ENCODE measurements around the gene PRSS57. TPM values are rescaled to one million over a fixed set of nuclear protein-coding genes. Genes with fewer than 3 reads are reported as not detected.

PRSS57 gene
- total and polyA plus RNA-seq, 2 of the 13 experiments (the other 11 are each of a cell fraction or from before 2014, with no cell fraction given): 0.12 TPM; not detected in 1

DNA sequence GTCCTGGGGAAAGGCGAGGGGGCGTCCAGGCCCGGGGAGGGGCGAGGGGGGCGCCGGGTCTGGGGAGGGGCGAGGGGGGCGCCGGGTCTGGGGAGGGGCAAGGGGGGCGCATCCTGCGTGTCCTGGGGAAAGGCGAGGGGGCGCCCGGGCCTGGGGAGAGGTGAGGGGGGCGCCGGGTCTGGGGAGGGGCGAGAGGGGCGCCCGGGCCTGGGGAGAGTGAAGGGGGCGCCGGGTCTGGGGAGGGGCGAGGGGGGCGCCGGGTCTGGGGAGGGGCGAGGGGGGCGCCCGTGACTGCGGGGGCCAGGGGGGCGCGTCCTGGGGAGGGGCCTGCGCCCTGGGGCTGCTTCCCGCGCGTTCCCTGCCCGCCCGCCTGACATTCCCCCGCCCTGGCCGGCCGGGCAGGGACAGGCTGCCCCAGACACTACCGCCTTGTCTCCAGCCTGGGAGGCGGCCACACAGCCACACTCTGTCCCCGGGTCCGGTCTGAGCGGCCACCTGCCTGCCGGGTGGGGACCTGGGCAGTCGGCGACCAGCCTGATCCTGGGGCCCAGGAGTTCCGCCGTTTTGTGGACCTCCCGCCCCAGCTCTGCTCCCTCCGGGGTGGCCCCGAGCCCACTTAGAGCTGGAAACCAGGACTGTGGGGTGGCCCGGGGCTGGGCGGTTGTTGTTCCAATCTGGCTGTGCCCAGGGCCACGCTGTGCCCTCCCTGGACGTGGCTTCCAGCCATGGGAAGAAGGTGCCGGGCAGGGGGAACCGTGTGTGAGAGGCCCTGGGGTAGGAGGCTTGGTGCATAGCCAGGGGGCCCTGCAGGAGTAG, 25.3 kb upstream of the PRSS57 start (continued):
- TF ChIP-seq, protein P1, sequence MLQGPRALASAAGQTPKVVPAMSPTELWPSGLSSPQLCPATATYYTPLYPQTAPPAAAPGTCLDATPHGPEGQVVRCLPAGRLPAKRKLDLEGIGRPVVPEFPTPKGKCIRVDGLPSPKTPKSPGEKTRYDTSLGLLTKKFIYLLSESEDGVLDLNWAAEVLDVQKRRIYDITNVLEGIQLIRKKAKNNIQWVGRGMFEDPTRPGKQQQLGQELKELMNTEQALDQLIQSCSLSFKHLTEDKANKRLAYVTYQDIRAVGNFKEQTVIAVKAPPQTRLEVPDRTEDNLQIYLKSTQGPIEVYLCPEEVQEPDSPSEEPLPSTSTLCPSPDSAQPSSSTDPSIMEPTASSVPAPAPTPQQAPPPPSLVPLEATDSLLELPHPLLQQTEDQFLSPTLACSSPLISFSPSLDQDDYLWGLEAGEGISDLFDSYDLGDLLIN (CRISPR knock-in tag; IDR thresholded peaks at IDR 0.05; ENCODE audit: borderline replicate concordance): no peak
- no peak for TF ChIP-seq ZNF230 (CRISPR knock-in tag; IDR thresholded peaks at IDR 0.05)
- no peak for TF ChIP-seq ZNF761 (CRISPR knock-in tag; conservative IDR thresholded peaks at IDR 0.05)
- TF ChIP-seq ETV5 (CRISPR knock-in tag; IDR thresholded peaks at IDR 0.05; ENCODE audit: borderline replicate concordance): no peak
- TF ChIP-seq, protein P2, sequence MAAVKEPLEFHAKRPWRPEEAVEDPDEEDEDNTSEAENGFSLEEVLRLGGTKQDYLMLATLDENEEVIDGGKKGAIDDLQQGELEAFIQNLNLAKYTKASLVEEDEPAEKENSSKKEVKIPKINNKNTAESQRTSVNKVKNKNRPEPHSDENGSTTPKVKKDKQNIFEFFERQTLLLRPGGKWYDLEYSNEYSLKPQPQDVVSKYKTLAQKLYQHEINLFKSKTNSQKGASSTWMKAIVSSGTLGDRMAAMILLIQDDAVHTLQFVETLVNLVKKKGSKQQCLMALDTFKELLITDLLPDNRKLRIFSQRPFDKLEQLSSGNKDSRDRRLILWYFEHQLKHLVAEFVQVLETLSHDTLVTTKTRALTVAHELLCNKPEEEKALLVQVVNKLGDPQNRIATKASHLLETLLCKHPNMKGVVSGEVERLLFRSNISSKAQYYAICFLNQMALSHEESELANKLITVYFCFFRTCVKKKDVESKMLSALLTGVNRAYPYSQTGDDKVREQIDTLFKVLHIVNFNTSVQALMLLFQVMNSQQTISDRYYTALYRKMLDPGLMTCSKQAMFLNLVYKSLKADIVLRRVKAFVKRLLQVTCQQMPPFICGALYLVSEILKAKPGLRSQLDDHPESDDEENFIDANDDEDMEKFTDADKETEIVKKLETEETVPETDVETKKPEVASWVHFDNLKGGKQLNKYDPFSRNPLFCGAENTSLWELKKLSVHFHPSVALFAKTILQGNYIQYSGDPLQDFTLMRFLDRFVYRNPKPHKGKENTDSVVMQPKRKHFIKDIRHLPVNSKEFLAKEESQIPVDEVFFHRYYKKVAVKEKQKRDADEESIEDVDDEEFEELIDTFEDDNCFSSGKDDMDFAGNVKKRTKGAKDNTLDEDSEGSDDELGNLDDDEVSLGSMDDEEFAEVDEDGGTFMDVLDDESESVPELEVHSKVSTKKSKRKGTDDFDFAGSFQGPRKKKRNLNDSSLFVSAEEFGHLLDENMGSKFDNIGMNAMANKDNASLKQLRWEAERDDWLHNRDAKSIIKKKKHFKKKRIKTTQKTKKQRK (IDR thresholded peaks at IDR 0.05; ENCODE audit: low read length): no peak
- TF ChIP-seq NFKB2 (CRISPR knock-in tag; IDR thresholded peaks at IDR 0.05; ENCODE audit: borderline replicate concordance): no peak
- no peak for TF ChIP-seq TOPORS (CRISPR knock-in tag; IDR thresholded peaks at IDR 0.05)
- TF ChIP-seq ZNF441 (CRISPR knock-in tag; IDR thresholded peaks at IDR 0.05; ENCODE audit: borderline replicate concordance): peak; percentile 47; the same call in 1 of the 2 replicates
- TF ChIP-seq SRSF9 (IDR thresholded peaks at IDR 0.05; ENCODE audit: borderline replicate concordance, insufficient read depth, low read depth, low read length, poor library complexity, severe bottlenecking): no peak
- TF ChIP-seq, protein P3, sequence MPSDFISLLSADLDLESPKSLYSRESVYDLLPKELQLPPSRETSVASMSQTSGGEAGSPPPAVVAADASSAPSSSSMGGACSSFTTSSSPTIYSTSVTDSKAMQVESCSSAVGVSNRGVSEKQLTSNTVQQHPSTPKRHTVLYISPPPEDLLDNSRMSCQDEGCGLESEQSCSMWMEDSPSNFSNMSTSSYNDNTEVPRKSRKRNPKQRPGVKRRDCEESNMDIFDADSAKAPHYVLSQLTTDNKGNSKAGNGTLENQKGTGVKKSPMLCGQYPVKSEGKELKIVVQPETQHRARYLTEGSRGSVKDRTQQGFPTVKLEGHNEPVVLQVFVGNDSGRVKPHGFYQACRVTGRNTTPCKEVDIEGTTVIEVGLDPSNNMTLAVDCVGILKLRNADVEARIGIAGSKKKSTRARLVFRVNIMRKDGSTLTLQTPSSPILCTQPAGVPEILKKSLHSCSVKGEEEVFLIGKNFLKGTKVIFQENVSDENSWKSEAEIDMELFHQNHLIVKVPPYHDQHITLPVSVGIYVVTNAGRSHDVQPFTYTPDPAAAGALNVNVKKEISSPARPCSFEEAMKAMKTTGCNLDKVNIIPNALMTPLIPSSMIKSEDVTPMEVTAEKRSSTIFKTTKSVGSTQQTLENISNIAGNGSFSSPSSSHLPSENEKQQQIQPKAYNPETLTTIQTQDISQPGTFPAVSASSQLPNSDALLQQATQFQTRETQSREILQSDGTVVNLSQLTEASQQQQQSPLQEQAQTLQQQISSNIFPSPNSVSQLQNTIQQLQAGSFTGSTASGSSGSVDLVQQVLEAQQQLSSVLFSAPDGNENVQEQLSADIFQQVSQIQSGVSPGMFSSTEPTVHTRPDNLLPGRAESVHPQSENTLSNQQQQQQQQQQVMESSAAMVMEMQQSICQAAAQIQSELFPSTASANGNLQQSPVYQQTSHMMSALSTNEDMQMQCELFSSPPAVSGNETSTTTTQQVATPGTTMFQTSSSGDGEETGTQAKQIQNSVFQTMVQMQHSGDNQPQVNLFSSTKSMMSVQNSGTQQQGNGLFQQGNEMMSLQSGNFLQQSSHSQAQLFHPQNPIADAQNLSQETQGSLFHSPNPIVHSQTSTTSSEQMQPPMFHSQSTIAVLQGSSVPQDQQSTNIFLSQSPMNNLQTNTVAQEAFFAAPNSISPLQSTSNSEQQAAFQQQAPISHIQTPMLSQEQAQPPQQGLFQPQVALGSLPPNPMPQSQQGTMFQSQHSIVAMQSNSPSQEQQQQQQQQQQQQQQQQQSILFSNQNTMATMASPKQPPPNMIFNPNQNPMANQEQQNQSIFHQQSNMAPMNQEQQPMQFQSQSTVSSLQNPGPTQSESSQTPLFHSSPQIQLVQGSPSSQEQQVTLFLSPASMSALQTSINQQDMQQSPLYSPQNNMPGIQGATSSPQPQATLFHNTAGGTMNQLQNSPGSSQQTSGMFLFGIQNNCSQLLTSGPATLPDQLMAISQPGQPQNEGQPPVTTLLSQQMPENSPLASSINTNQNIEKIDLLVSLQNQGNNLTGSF (CRISPR knock-in tag; IDR thresholded peaks at IDR 0.05): no peak
- 0 out of 2 replicates have a peak, but pooled peaks have one; percentile 21 for TF ChIP-seq PITX1 (CRISPR knock-in tag; IDR thresholded peaks at IDR 0.05)
- no peak for TF ChIP-seq KDM3A (CRISPR knock-in tag; IDR thresholded peaks at IDR 0.05; ENCODE audit: low read depth)
- no peak for TF ChIP-seq NFYC (CRISPR knock-in tag; IDR thresholded peaks at IDR 0.05)
- TF ChIP-seq TAF1 (CRISPR knock-in tag; IDR thresholded peaks at IDR 0.05): peak; percentile 35; the same call in 1 of the 2 replicates
- no peak for TF ChIP-seq ZNF232 (CRISPR knock-in tag; IDR thresholded peaks at IDR 0.05; ENCODE audit: borderline replicate concordance)
- TF ChIP-seq ZNF224 (CRISPR knock-in tag; IDR thresholded peaks at IDR 0.05): no peak
- TF ChIP-seq SP5 (CRISPR knock-in tag; IDR thresholded peaks at IDR 0.05; ENCODE audit: borderline replicate concordance, low read depth): no peak; the same call in 1 of the 2 replicates
- no peak for TF ChIP-seq ZNF839 (CRISPR knock-in tag; IDR thresholded peaks at IDR 0.05; ENCODE audit: borderline replicate concordance)
- TF ChIP-seq, protein P4, sequence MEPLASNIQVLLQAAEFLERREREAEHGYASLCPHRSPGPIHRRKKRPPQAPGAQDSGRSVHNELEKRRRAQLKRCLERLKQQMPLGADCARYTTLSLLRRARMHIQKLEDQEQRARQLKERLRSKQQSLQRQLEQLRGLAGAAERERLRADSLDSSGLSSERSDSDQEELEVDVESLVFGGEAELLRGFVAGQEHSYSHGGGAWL (CRISPR knock-in tag; IDR thresholded peaks at IDR 0.05): peak; percentile 44; the same call in 1 of the 2 replicates

All from HepG2 (cell line).